GM21381 (cell line): ENCODE results near the gene TNFRSF9.
"Not testable (repeated sequence)": the region's sequence is repeated elsewhere in the genome, so short reads cannot be mapped to it uniquely, and the experiment has no call there.

Experiments
- ATAC-seq: cut with Tn5 transposase; IDR thresholded peaks from one replicate; pipeline ENCODE4 v1.9.1; 2021; ENCODE audit warnings: mild to moderate bottlenecking, moderate library complexity; ENCODE audit not compliant: unreplicated experiment

Gene TNFRSF9

GRCh38 chr1:7940745-7941436, at the start of gene TNFRSF9:
Gene TNFRSF9, minus strand, starts transcription at chr1:7940839. Its CDS starts 845 bp downstream, at chr1:7939994.
- peak; percentile 61 for ATAC-seq

- no peak for ATAC-seq
Observed at GRCh38 chr1:7989762-7990428, 49.3 kb upstream of the TNFRSF9 start.

- ATAC-seq = no peak
Observed at GRCh38 chr1:7988576-7988975, 47.9 kb upstream of the TNFRSF9 start.

- ATAC-seq = no peak
Observed at GRCh38 chr1:7987528-7987927, 46.9 kb upstream of the TNFRSF9 start.

- no peak for ATAC-seq
Observed at GRCh38 chr1:7985851-7986612, 45.4 kb upstream of the TNFRSF9 start.

- ATAC-seq = no peak
Observed at GRCh38 chr1:7984811-7985210, 44.2 kb upstream of the TNFRSF9 start.

- ATAC-seq = no peak
Observed at GRCh38 chr1:7983086-7983778, 42.6 kb upstream of the TNFRSF9 start.

GRCh38 chr1:7980984-7981383, 40.3 kb upstream of the TNFRSF9 start:
- ATAC-seq = no peak

- ATAC-seq = no peak
Observed at GRCh38 chr1:7975212-7975865, 34.7 kb upstream of the TNFRSF9 start.

GRCh38 chr1:7973086-7973485, 32.4 kb upstream of the TNFRSF9 start:
- no peak for ATAC-seq

GRCh38 chr1:7972285-7972684, 31.6 kb upstream of the TNFRSF9 start:
- no peak for ATAC-seq

- ATAC-seq = no peak
Observed at GRCh38 chr1:7971024-7971423, 30.4 kb upstream of the TNFRSF9 start.

GRCh38 chr1:7970246-7970645, 29.6 kb upstream of the TNFRSF9 start:
- ATAC-seq = no peak

- no peak for ATAC-seq
Observed at GRCh38 chr1:7967651-7968050, 27.0 kb upstream of the TNFRSF9 start.

- ATAC-seq = no peak
Observed at GRCh38 chr1:7967196-7967595, 26.6 kb upstream of the TNFRSF9 start.

GRCh38 chr1:7964476-7964875, 23.8 kb upstream of the TNFRSF9 start:
- no peak for ATAC-seq

- ATAC-seq = not testable (repeated sequence)
Observed at GRCh38 chr1:7963841-7964240, 23.2 kb upstream of the TNFRSF9 start.

- ATAC-seq = not testable (repeated sequence)
Observed at GRCh38 chr1:7963378-7963730, 22.7 kb upstream of the TNFRSF9 start.

GRCh38 chr1:7962636-7963377, 22.2 kb upstream of the TNFRSF9 start:
- no peak for ATAC-seq

GRCh38 chr1:7962014-7962335, 21.3 kb upstream of the TNFRSF9 start:
- ATAC-seq = peak; percentile 9
